Measurements from ENCODE around the gene TPO. TPM values are rescaled to one million over a fixed set of nuclear protein-coding genes. Genes with fewer than 3 reads are reported as not detected.

Gene TPO
- total RNA-seq, 2 experiments from 2014 or later, result not detected

GRCh38 chr2:1501038-1501851 lies 88.0 kb downstream of the TPO start:
- Mint-ChIP-seq H3K27ac (no peak overlapping the region), H3K36me3 (ENCODE audit: low read depth) (no peaks in the 10 kb centered on the region), H3K9me3 (ENCODE audit: insufficient read depth) (no peaks in the 10 kb centered on the region), H3K27me3 (ENCODE audit: low read depth) (no peaks in the 10 kb centered on the region), H3K4me3 (no peak overlapping the region), H3K4me1 (ENCODE audit: low read depth) (no peaks in the 10 kb centered on the region)
- no peak for DNase-seq
- ChIA-PET CTCF (no interaction called here), POLR2A (no interaction called here)
- no peak for ATAC-seq

DNA sequence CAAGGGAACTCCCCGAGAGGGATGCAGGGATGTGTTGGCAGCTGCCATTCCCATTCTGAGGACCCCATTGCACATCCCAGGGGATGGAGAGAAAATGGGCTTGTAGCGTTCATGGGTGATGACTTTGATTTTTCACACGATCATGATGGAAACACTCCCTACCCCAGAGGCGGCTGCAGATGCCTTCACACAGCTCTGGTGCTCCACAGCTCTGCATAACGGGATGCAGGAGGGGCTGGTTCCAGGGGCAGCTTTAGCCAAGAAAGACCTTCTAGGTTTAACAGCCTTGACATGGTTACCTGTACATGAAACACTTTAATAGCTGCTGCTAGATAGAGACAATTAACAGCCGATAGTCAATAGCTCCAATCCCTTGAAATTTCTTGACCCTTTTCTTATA lies 88.7 kb downstream of the TPO start:
- CTCF ChIA-PET, result no interaction called here
- no peak for DNase-seq
- no peak overlapping the region for H3K4me3 Mint-ChIP-seq
- H3K27me3 Mint-ChIP-seq (ENCODE audit: low read depth), result no peaks in the 10 kb centered on the region
- H3K9me3 Mint-ChIP-seq (ENCODE audit: insufficient read depth), result no peaks in the 10 kb centered on the region
- POLR2A ChIA-PET, result no interaction called here
- ATAC-seq, result no peak
- no peaks in the 10 kb centered on the region for H3K36me3 Mint-ChIP-seq (ENCODE audit: low read depth)
- no peaks in the 10 kb centered on the region for H3K4me1 Mint-ChIP-seq (ENCODE audit: low read depth)
- H3K27ac Mint-ChIP-seq, result no peak overlapping the region

- POLR2A ChIA-PET, result no interaction called here
Observed at GRCh38 chr2:1502891-1503304, 89.6 kb downstream of the TPO start.

GRCh38 chr2:1503471-1504310 lies 90.4 kb downstream of the TPO start:
- DNase-seq (no peak), ATAC-seq (no peak)
- no peaks in the 10 kb centered on the region for H3K9me3 Mint-ChIP-seq (ENCODE audit: insufficient read depth)
- POLR2A ChIA-PET, result no interaction called here
- no peak overlapping the region for H3K27ac Mint-ChIP-seq
- peaks cover 3% of the 10 kb centered on the region for H3K4me1 Mint-ChIP-seq (ENCODE audit: low read depth)
- no peaks in the 10 kb centered on the region for H3K27me3 Mint-ChIP-seq (ENCODE audit: low read depth)
- CTCF ChIA-PET, result no interaction called here
- H3K36me3 Mint-ChIP-seq (ENCODE audit: low read depth), result peaks cover 2% of the 10 kb centered on the region
- no peak overlapping the region for H3K4me3 Mint-ChIP-seq

More at GRCh38 chr2:1502891-1503304, 89.6 kb downstream of the TPO start:
- no peak overlapping the region for H3K27ac Mint-ChIP-seq
- CTCF ChIA-PET, result no interaction called here
- DNase-seq (no peak), ATAC-seq (no peak)
- no peaks in the 10 kb centered on the region for H3K9me3 Mint-ChIP-seq (ENCODE audit: insufficient read depth)
- H3K4me3 Mint-ChIP-seq, result no peak overlapping the region
- H3K36me3 Mint-ChIP-seq (ENCODE audit: low read depth), result no peaks in the 10 kb centered on the region
- no peaks in the 10 kb centered on the region for H3K27me3 Mint-ChIP-seq (ENCODE audit: low read depth)
- no peaks in the 10 kb centered on the region for H3K4me1 Mint-ChIP-seq (ENCODE audit: low read depth)

GRCh38 chr2:1504311-1504750 lies 91.1 kb downstream of the TPO start:
- CTCF ChIA-PET, result no interaction called here
- Mint-ChIP-seq H3K27ac (no peak overlapping the region), H3K4me3 (no peak overlapping the region), H3K36me3 (ENCODE audit: low read depth) (peaks cover 7% of the 10 kb centered on the region), H3K9me3 (ENCODE audit: insufficient read depth) (no peaks in the 10 kb centered on the region), H3K27me3 (ENCODE audit: low read depth) (peaks cover 4% of the 10 kb centered on the region), H3K4me1 (ENCODE audit: low read depth) (peaks cover 10% of the 10 kb centered on the region)
- DNase-seq (no peak), ATAC-seq (no peak)
- POLR2A ChIA-PET, result no interaction called here

- Mint-ChIP-seq H3K36me3 (ENCODE audit: low read depth) (peaks cover 7% of the 10 kb centered on the region), H3K27me3 (ENCODE audit: low read depth) (peaks cover 4% of the 10 kb centered on the region), H3K4me1 (ENCODE audit: low read depth) (peaks cover 17% of the 10 kb centered on the region), H3K27ac (no peak overlapping the region), H3K4me3 (no peak overlapping the region), H3K9me3 (ENCODE audit: insufficient read depth) (no peaks in the 10 kb centered on the region)
- ATAC-seq (no peak), DNase-seq (no peak)
- ChIA-PET POLR2A (no interaction called here), CTCF (no interaction called here)
Observed at GRCh38 chr2:1505031-1505441, 91.8 kb downstream of the TPO start.

GRCh38 chr2:1509271-1510065 lies 96.2 kb downstream of the TPO start:
- ChIA-PET POLR2A (no interaction called here), CTCF (no interaction called here)
- peak; percentile 92 for ATAC-seq
- Mint-ChIP-seq H3K4me3 (peak overlapping the region; percentile 60), H3K9me3 (ENCODE audit: insufficient read depth) (no peaks in the 10 kb centered on the region), H3K27ac (peak overlapping the region; percentile 87), H3K36me3 (ENCODE audit: low read depth) (peaks cover 7% of the 10 kb centered on the region), H3K4me1 (ENCODE audit: low read depth) (peaks cover 27% of the 10 kb centered on the region), H3K27me3 (ENCODE audit: low read depth) (peaks cover 4% of the 10 kb centered on the region)
- peak; percentile 65 for DNase-seq

DNA sequence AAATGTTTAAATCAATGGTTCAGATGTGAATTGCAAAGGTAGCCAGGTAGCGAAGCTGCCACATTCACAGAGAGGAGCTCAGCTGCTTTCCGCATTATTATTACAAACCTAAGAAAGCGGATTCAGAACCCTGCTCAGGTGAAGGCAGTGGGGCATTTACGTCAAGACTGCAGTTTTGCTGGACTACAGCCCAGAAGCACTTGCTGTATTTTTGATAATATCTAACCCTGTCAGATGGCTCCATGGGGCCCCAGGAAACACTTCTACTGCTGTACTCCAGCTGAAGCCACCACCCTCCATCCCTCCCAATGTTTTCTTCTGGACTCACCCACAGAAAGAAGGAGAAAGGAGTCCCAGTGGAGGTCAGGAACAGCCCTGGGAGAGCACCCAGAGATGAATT lies 96.9 kb downstream of the TPO start:
- H3K9me3 Mint-ChIP-seq (ENCODE audit: insufficient read depth), result no peaks in the 10 kb centered on the region
- peak overlapping the region; percentile 60 for H3K4me3 Mint-ChIP-seq
- peaks cover 27% of the 10 kb centered on the region for H3K4me1 Mint-ChIP-seq (ENCODE audit: low read depth)
- CTCF ChIA-PET, result no interaction called here
- ATAC-seq (no peak), DNase-seq (no peak)
- POLR2A ChIA-PET, result no interaction called here
- peaks cover 4% of the 10 kb centered on the region for H3K27me3 Mint-ChIP-seq (ENCODE audit: low read depth)
- H3K36me3 Mint-ChIP-seq (ENCODE audit: low read depth), result peaks cover 7% of the 10 kb centered on the region
- H3K27ac Mint-ChIP-seq, result no peak overlapping the region

GRCh38 chr2:1511455-1511854 lies 98.2 kb downstream of the TPO start:
- DNase-seq, result peak; percentile 7
- H3K4me3 Mint-ChIP-seq, result no peak overlapping the region
- peaks cover 4% of the 10 kb centered on the region for H3K27me3 Mint-ChIP-seq (ENCODE audit: low read depth)
- POLR2A ChIA-PET, result no interaction called here
- H3K4me1 Mint-ChIP-seq (ENCODE audit: low read depth), result peaks cover 27% of the 10 kb centered on the region
- CTCF ChIA-PET, result no interaction called here
- ATAC-seq, result no peak
- no peak overlapping the region for H3K27ac Mint-ChIP-seq
- H3K36me3 Mint-ChIP-seq (ENCODE audit: low read depth), result peaks cover 7% of the 10 kb centered on the region
- no peaks in the 10 kb centered on the region for H3K9me3 Mint-ChIP-seq (ENCODE audit: insufficient read depth)

DNA sequence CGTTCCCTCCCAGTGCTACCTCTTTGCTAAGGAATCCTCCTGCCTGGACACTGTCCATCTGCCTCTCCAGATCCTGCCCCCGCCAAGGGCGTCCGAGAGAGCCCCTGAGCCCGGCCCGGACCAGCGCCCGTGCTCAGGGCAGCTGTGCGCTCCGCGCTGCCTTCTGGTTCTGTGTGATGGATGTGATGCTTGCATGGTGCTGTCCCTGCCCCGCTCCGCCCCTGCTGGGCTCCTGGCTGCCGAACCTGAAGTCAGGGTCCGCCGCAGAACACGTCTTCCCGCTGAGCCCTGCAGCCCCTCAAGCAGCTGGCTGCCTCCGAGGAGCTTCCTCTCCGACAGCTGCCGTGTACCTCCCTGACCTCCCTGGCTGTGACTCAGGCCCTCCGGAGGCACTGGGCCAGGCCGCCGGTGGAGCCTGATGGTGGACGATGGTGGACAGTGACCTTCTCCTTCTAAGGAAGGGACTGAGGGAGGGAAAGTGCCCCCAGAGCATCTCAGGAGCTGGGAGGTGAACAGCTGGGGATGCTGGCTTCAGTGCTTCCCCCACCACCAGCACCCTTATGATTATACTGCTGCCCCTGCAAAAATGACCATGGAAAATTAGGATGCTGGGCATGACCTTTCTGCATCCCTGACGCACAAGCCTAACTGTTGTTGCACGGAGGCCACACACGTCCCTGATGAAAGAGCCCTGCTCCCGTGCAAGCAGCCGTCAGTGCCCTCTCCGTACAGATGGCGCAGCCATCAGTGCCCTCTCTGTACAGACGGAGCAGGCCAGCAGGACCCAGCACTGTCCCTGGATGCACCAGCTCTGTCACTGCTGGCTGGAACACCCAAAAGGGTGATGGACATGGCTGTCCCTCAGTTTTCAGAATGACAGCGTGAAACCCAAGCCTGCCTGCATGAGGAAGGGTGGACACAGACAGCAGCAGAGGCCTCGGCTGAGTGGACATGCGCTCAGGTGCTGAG lies 99.3 kb downstream of the TPO start:
- no peak overlapping the region for H3K27ac Mint-ChIP-seq
- peak; percentile 3 for DNase-seq
- no peak overlapping the region for H3K4me3 Mint-ChIP-seq

GRCh38 chr2:1514391-1515072 lies 101.3 kb downstream of the TPO start:
- peak; percentile 11 for DNase-seq
- Mint-ChIP-seq H3K36me3 (ENCODE audit: low read depth) (no peaks in the 10 kb centered on the region), H3K9me3 (ENCODE audit: insufficient read depth) (no peaks in the 10 kb centered on the region), H3K4me3 (no peak overlapping the region), H3K27ac (no peak overlapping the region), H3K4me1 (ENCODE audit: low read depth) (peaks cover 34% of the 10 kb centered on the region), H3K27me3 (ENCODE audit: low read depth) (no peaks in the 10 kb centered on the region)
- POLR2A ChIA-PET, result no interaction called here
- CTCF ChIA-PET, result no interaction called here
- ATAC-seq, result no peak

More for the DNA sequence above, 99.3 kb downstream of the TPO start:
- H3K36me3 Mint-ChIP-seq (ENCODE audit: low read depth), result peaks cover 7% of the 10 kb centered on the region
- no peak for ATAC-seq
- CTCF ChIA-PET, result no interaction called here
- no peaks in the 10 kb centered on the region for H3K9me3 Mint-ChIP-seq (ENCODE audit: insufficient read depth)
- H3K4me1 Mint-ChIP-seq (ENCODE audit: low read depth), result peaks cover 28% of the 10 kb centered on the region
- POLR2A ChIA-PET, result no interaction called here
- H3K27me3 Mint-ChIP-seq (ENCODE audit: low read depth), result peaks cover 4% of the 10 kb centered on the region
